ENCODE data around the gene TUT7. TPM values are rescaled to one million over a fixed set of nuclear protein-coding genes. Genes with fewer than 3 reads are reported as not detected.
"Not testable (repeated sequence)": the region's sequence is repeated elsewhere in the genome, so short reads cannot be mapped to it uniquely, and the experiment has no call there.

The TUT7 gene
- total RNA-seq, 1 experiment from 2014 or later, result 21.6 TPM

- Histone ChIP-seq H3K9me3 (replicated peaks) (no peaks in the 10 kb centered on the region), H3K4me1 (replicated peaks) (peaks cover 29% of the 10 kb centered on the region), H3K27me3 (replicated peaks) (no peaks in the 10 kb centered on the region), H3K27ac (no peak overlapping the region), H3K36me3 (peaks cover 97% of the 10 kb centered on the region), H3K4me3 (no peak overlapping the region)
- DNase-seq (ENCODE audit: low read depth in 1 of 2, low spot score in 2 of 2), result no peak
These were observed 18.2 kb downstream of the TUT7 start for GRCh38 chr9:86336058-86336457.

GRCh38 chr9:86333651-86334050 is 20.6 kb downstream of the TUT7 start:
- Histone ChIP-seq H3K27me3 (replicated peaks) (no peaks in the 10 kb centered on the region), H3K36me3 (peaks cover 85% of the 10 kb centered on the region), H3K9me3 (replicated peaks) (no peaks in the 10 kb centered on the region), H3K27ac (peak overlapping the region; percentile 63), H3K4me3 (no peak overlapping the region), H3K4me1 (replicated peaks) (peaks cover 26% of the 10 kb centered on the region)
- DNase-seq (ENCODE audit: low read depth in 1 of 2, low spot score in 2 of 2), result no peak

- H3K4me3 ChIP-seq, result no peak overlapping the region
- H3K27ac ChIP-seq, result no peak overlapping the region
- H3K36me3 ChIP-seq, result peaks cover 82% of the 10 kb centered on the region
- DNase-seq (ENCODE audit: low read depth in 1 of 2, low spot score in 2 of 2), result no peak
- no peaks in the 10 kb centered on the region for H3K9me3 ChIP-seq (replicated peaks)
- H3K27me3 ChIP-seq (replicated peaks), result no peaks in the 10 kb centered on the region
- H3K4me1 ChIP-seq (replicated peaks), result peaks cover 40% of the 10 kb centered on the region
These were observed 24.0 kb downstream of the TUT7 start for GRCh38 chr9:86330186-86330585.

GRCh38 chr9:86329649-86330048 is 24.6 kb downstream of the TUT7 start:
- Histone ChIP-seq H3K9me3 (replicated peaks) (no peaks in the 10 kb centered on the region), H3K4me1 (replicated peaks) (peaks cover 41% of the 10 kb centered on the region), H3K36me3 (peaks cover 78% of the 10 kb centered on the region), H3K27ac (no peak overlapping the region), H3K27me3 (replicated peaks) (no peaks in the 10 kb centered on the region), H3K4me3 (no peak overlapping the region)
- DNase-seq (ENCODE audit: low read depth in 1 of 2, low spot score in 2 of 2), result no peak

- H3K9me3 ChIP-seq (replicated peaks), result no peaks in the 10 kb centered on the region
- peaks cover 42% of the 10 kb centered on the region for H3K4me1 ChIP-seq (replicated peaks)
- no peaks in the 10 kb centered on the region; the same call in 1 of the 2 replicates for H3K27me3 ChIP-seq (replicated peaks)
- no peak overlapping the region for H3K27ac ChIP-seq
- no peak for DNase-seq (ENCODE audit: low read depth in 1 of 2, low spot score in 2 of 2)
- H3K4me3 ChIP-seq, result no peak overlapping the region
- peaks cover 78% of the 10 kb centered on the region for H3K36me3 ChIP-seq
These were observed 26.1 kb downstream of the TUT7 start for GRCh38 chr9:86328156-86328555.

GRCh38 chr9:86326536-86326935 is 27.7 kb downstream of the TUT7 start:
- H3K27me3 ChIP-seq (replicated peaks), result no peaks in the 10 kb centered on the region; the same call in 1 of the 2 replicates
- H3K36me3 ChIP-seq, result peaks cover 76% of the 10 kb centered on the region
- no peak for DNase-seq (ENCODE audit: low read depth in 1 of 2, low spot score in 2 of 2)
- no peak overlapping the region for H3K4me3 ChIP-seq
- no peak overlapping the region for H3K27ac ChIP-seq
- no peaks in the 10 kb centered on the region for H3K9me3 ChIP-seq (replicated peaks)
- H3K4me1 ChIP-seq (replicated peaks), result peaks cover 58% of the 10 kb centered on the region

GRCh38 chr9:86324901-86325300 is 29.3 kb downstream of the TUT7 start:
- DNase-seq (ENCODE audit: low read depth in 1 of 2, low spot score in 2 of 2), result peak in 1 of 2 experiments; percentile 35
- H3K27me3 ChIP-seq (replicated peaks), result no peaks in the 10 kb centered on the region; the same call in 1 of the 2 replicates
- peaks cover 78% of the 10 kb centered on the region for H3K36me3 ChIP-seq
- peaks cover 64% of the 10 kb centered on the region for H3K4me1 ChIP-seq (replicated peaks)
- no peaks in the 10 kb centered on the region for H3K9me3 ChIP-seq (replicated peaks)
- no peak overlapping the region for H3K4me3 ChIP-seq
- peak overlapping the region; percentile 89; the same call in 1 of the 2 replicates for H3K27ac ChIP-seq

GRCh38 chr9:86324308-86324707 is 29.9 kb downstream of the TUT7 start:
- Histone ChIP-seq H3K36me3 (peaks cover 80% of the 10 kb centered on the region), H3K4me1 (replicated peaks) (peaks cover 61% of the 10 kb centered on the region), H3K27ac (peak overlapping the region; percentile 89), H3K4me3 (no peak overlapping the region), H3K27me3 (replicated peaks) (no peaks in the 10 kb centered on the region; the same call in 1 of the 2 replicates), H3K9me3 (replicated peaks) (no peaks in the 10 kb centered on the region)
- no peak for DNase-seq (ENCODE audit: low read depth in 1 of 2, low spot score in 2 of 2)

- Histone ChIP-seq H3K27me3 (replicated peaks) (no peaks in the 10 kb centered on the region; the same call in 1 of the 2 replicates), H3K27ac (peak overlapping the region; percentile 89), H3K4me3 (no peak overlapping the region), H3K4me1 (replicated peaks) (peaks cover 61% of the 10 kb centered on the region), H3K9me3 (replicated peaks) (no peaks in the 10 kb centered on the region), H3K36me3 (peaks cover 84% of the 10 kb centered on the region)
- DNase-seq (ENCODE audit: low read depth in 1 of 2, low spot score in 2 of 2), result peak; percentile 46 to 73
These were observed 31.1 kb downstream of the TUT7 start for GRCh38 chr9:86322973-86323644.

GRCh38 chr9:86321373-86321772 is 32.8 kb downstream of the TUT7 start:
- Histone ChIP-seq H3K9me3 (replicated peaks) (no peaks in the 10 kb centered on the region), H3K36me3 (peaks cover 84% of the 10 kb centered on the region), H3K4me1 (replicated peaks) (peaks cover 59% of the 10 kb centered on the region), H3K27me3 (replicated peaks) (no peaks in the 10 kb centered on the region; the same call in 1 of the 2 replicates), H3K27ac (peak overlapping the region; percentile 89), H3K4me3 (no peak overlapping the region)
- peak; percentile 87 to 92 for DNase-seq (ENCODE audit: low read depth in 1 of 2, low spot score in 2 of 2)

- Histone ChIP-seq H3K4me1 (replicated peaks) (peaks cover 27% of the 10 kb centered on the region), H3K27ac (no peak overlapping the region), H3K27me3 (replicated peaks) (no peaks in the 10 kb centered on the region), H3K36me3 (peaks cover 85% of the 10 kb centered on the region), H3K4me3 (no peak overlapping the region), H3K9me3 (replicated peaks) (no peaks in the 10 kb centered on the region)
- no peak for DNase-seq (ENCODE audit: low read depth in 1 of 2, low spot score in 2 of 2)
These were observed 36.0 kb downstream of the TUT7 start for GRCh38 chr9:86318187-86318586.

GRCh38 chr9:86315078-86315477 is 39.1 kb downstream of the TUT7 start:
- peaks cover 76% of the 10 kb centered on the region for H3K36me3 ChIP-seq
- no peak for DNase-seq (ENCODE audit: low read depth in 1 of 2, low spot score in 2 of 2)
- no peaks in the 10 kb centered on the region for H3K27me3 ChIP-seq (replicated peaks)
- H3K4me3 ChIP-seq, result no peak overlapping the region
- H3K4me1 ChIP-seq (replicated peaks), result no peaks in the 10 kb centered on the region
- H3K27ac ChIP-seq, result no peak overlapping the region
- no peaks in the 10 kb centered on the region for H3K9me3 ChIP-seq (replicated peaks)

GRCh38 chr9:86312959-86313358 is 41.3 kb downstream of the TUT7 start:
- not testable (repeated sequence) for H3K4me3 ChIP-seq; H3K27me3 ChIP-seq (replicated peaks); H3K27ac ChIP-seq; H3K9me3 ChIP-seq (replicated peaks); H3K4me1 ChIP-seq (replicated peaks); DNase-seq (ENCODE audit: low read depth in 1 of 2, low spot score in 2 of 2)
- peaks cover 74% of the 10 kb centered on the region for H3K36me3 ChIP-seq

GRCh38 chr9:86308687-86309086 is 45.5 kb downstream of the TUT7 start:
- Histone ChIP-seq H3K9me3 (replicated peaks) (no peaks in the 10 kb centered on the region), H3K27me3 (replicated peaks) (no peaks in the 10 kb centered on the region), H3K36me3 (peaks cover 78% of the 10 kb centered on the region), H3K27ac (no peak overlapping the region), H3K4me3 (no peak overlapping the region), H3K4me1 (replicated peaks) (no peaks in the 10 kb centered on the region)
- no peak for DNase-seq (ENCODE audit: low read depth in 1 of 2, low spot score in 2 of 2)

Data from SJSA1 (cell line).